GM23338 (cell line): ENCODE results near the gene TBCC. TPM values are rescaled to one million over a fixed set of nuclear protein-coding genes. Genes with fewer than 3 reads are reported as not detected.
A peak's percentile ranks its signal among the peaks of the same experiment; 100 is the strongest.

Source experiments
- ATAC-seq: fragments of 200-7000 bp; cut with Tn5 transposase; 3 replicates; pipeline ENCODE4 v1.9.1; 2020
- DNase-seq: peaks from one replicate; pipeline ENCODE4 v3.0.0-alpha.2; 2015; ENCODE audit warnings: low spot score
- H2AFZ ChIP-seq: fragments of 200-600 bp; sonication (generic); 2 replicates; pipeline ENCODE4 v1.8.0; 2016; ENCODE audit warnings: antibody characterized with exemption, mild to moderate bottlenecking, moderate library complexity
- H3F3A ChIP-seq: fragments of 200-600 bp; sonication (generic); replicated peaks from 2 replicates; pipeline ENCODE4 v1.8.0; 2017; ENCODE audit warnings: antibody characterized with exemption, mixed run types, low read depth
- H3K27ac ChIP-seq: fragments of 200-600 bp; sonication (generic); 2 replicates; pipeline ENCODE4 v1.6.1; 2016; ENCODE audit warnings: low read depth
- H3K27me3 ChIP-seq: fragments of 200-600 bp; sonication (generic); 2 replicates; pipeline ENCODE4 v1.8.0; 2016; ENCODE audit warnings: mild to moderate bottlenecking, mixed run types, moderate library complexity; ENCODE audit not compliant: insufficient read depth
- H3K36me3 ChIP-seq: fragments of 200-600 bp; sonication (generic); 2 replicates; pipeline ENCODE4 v1.8.0; 2016; ENCODE audit warnings: mild to moderate bottlenecking; ENCODE audit not compliant: insufficient read depth
- H3K4me1 ChIP-seq: fragments of 200-600 bp; sonication (generic); 2 replicates; pipeline ENCODE4 v1.8.0; 2016; ENCODE audit warnings: mild to moderate bottlenecking, moderate library complexity; ENCODE audit not compliant: insufficient read depth
- H3K4me2 ChIP-seq: fragments of 200-600 bp; sonication (generic); 2 replicates; pipeline ENCODE4 v1.7.1; 2017; ENCODE audit warnings: mixed run types
- H3K4me3 ChIP-seq: fragments of 200-600 bp; sonication (generic); 2 replicates; pipeline ENCODE4 v1.6.1; 2016; ENCODE audit warnings: mixed run types
- H3K79me2 ChIP-seq: fragments of 200-600 bp; sonication (generic); replicated peaks from 2 replicates; pipeline ENCODE4 v1.8.0; 2017; ENCODE audit warnings: mild to moderate bottlenecking; ENCODE audit not compliant: insufficient read depth
- H3K9me2 ChIP-seq: fragments of 200-600 bp; sonication (generic); 2 replicates; pipeline ENCODE4 v1.8.0; 2017; ENCODE audit not compliant: insufficient read depth
- H4K20me1 ChIP-seq: fragments of 200-600 bp; sonication (generic); replicated peaks from 2 replicates; pipeline ENCODE4 v1.8.0; 2017; ENCODE audit warnings: mild to moderate bottlenecking; ENCODE audit not compliant: insufficient read depth
- H3K27ac Mint-ChIP-seq: 2 replicates; pipeline ENCODE4 v1.8.0; 2020; ENCODE audit warnings: inconsistent platforms, mild to moderate bottlenecking, moderate library complexity, mixed read lengths
- H3K27me3 Mint-ChIP-seq: 3 replicates; pipeline ENCODE4 v1.8.0; 2022; ENCODE audit warnings: low read depth, mild to moderate bottlenecking, moderate library complexity, mixed read lengths, inconsistent platforms; ENCODE audit not compliant: insufficient read depth, poor library complexity
- H3K36me3 Mint-ChIP-seq: 3 replicates; pipeline ENCODE4 v1.8.0; 2021; ENCODE audit warnings: low read depth, mild to moderate bottlenecking, inconsistent platforms, moderate library complexity, mixed read lengths
- H3K4me1 Mint-ChIP-seq: 3 replicates; pipeline ENCODE4 v1.8.0; 2020; ENCODE audit warnings: mild to moderate bottlenecking, inconsistent platforms, mixed read lengths
- H3K4me3 Mint-ChIP-seq: 3 replicates; pipeline ENCODE4 v1.8.0; 2021; ENCODE audit warnings: moderate library complexity, mild to moderate bottlenecking, inconsistent platforms, mixed read lengths
- H3K9me3 Mint-ChIP-seq: 3 replicates; pipeline ENCODE4 v1.8.0; 2020; ENCODE audit warnings: moderate library complexity, mild to moderate bottlenecking, inconsistent platforms, mixed read lengths
- CREB1 ChIP-seq: fragments of 250-450 bp; sonication (Bioruptor Pico); IDR thresholded peaks from 2 replicates; pipeline ENCODE4 v1.5.0; 2020; ENCODE audit warnings: low read depth, mild to moderate bottlenecking, moderate library complexity
- EZH2 ChIP-seq: fragments of 200-600 bp; sonication (generic); IDR thresholded peaks from one replicate; pipeline ENCODE4 v1.8.0; 2017; ENCODE audit warnings: antibody characterized with exemption, mild to moderate bottlenecking, low read depth; ENCODE audit not compliant: unreplicated experiment
- EZH2phosphoT487 ChIP-seq: fragments of 200-600 bp; sonication (generic); IDR thresholded peaks from one replicate; pipeline ENCODE4 v1.8.1; 2018; ENCODE audit warnings: antibody characterized with exemption; ENCODE audit not compliant: unreplicated experiment
- JUNB ChIP-seq: IDR thresholded peaks from one replicate; pipeline ENCODE4 v1.6.1; 2016; ENCODE audit warnings: antibody characterized with exemption; ENCODE audit not compliant: unreplicated experiment
- POLR2AphosphoS5 ChIP-seq: IDR thresholded peaks from 2 replicates; pipeline ENCODE4 v1.6.1; 2016; ENCODE audit warnings: antibody characterized with exemption, low read depth
- STAT1 ChIP-seq: IDR thresholded peaks from one replicate; pipeline ENCODE4 v1.6.1; 2016; ENCODE audit warnings: antibody characterized with exemption; ENCODE audit not compliant: unreplicated experiment
- ZNF114 ChIP-seq: fragments of 250-450 bp; sonication (Bioruptor Pico); IDR thresholded peaks from 2 replicates; pipeline ENCODE4 v1.5.0; 2020; ENCODE audit warnings: mild to moderate bottlenecking, moderate library complexity
- ZNF331 ChIP-seq: fragments of 250-450 bp; sonication (Bioruptor Pico); IDR thresholded peaks from 2 replicates; pipeline ENCODE4 v1.5.0; 2020; ENCODE audit warnings: low read depth, mild to moderate bottlenecking, moderate library complexity
- polyA plus RNA-seq: library from polyadenylated mRNA; unstranded; fragments of >200 nt; fragmentation: Nextera tagmentation; extraction: Ambion mirVana; gene quantifications from 2 replicates; pipeline ENCODE4 v1.2.1, GENCODE V29; 2016
- total RNA-seq: library from RNA; depleted of rRNA; stranded (reverse); fragments of >200 nt; shearing (Covaris generic); gene quantifications from 2 replicates; pipeline ENCODE4 v1.2.3, GENCODE V29; 2014
- TF ChIP-seq, protein P1 (sequence below), 2 experiments: fragments of 200-600 bp in 1 of 2; sonication (generic) in 1 of 2; conservative IDR thresholded peaks; 2 replicates each; pipeline versions ENCODE4 v1.5.1 to v1.6.1; 2016 to 2017; ENCODE audit warnings: antibody characterized with exemption in 2 of 2, low read depth in 2 of 2, mild to moderate bottlenecking in 2 of 2, moderate library complexity in 1 of 2
- TF ChIP-seq, protein P2 (sequence below): IDR thresholded peaks from one replicate; pipeline ENCODE4 v1.6.1; 2018; ENCODE audit warnings: antibody characterized with exemption; ENCODE audit not compliant: unreplicated experiment
- TF ChIP-seq, protein P3 (sequence below): IDR thresholded peaks from 2 replicates; pipeline ENCODE4 v1.6.1; 2016; ENCODE audit warnings: antibody characterized with exemption

Gene TBCC
- total and polyA plus RNA-seq, 2 experiments from 2014 or later = 45.0 to 48.3 TPM

DNA sequence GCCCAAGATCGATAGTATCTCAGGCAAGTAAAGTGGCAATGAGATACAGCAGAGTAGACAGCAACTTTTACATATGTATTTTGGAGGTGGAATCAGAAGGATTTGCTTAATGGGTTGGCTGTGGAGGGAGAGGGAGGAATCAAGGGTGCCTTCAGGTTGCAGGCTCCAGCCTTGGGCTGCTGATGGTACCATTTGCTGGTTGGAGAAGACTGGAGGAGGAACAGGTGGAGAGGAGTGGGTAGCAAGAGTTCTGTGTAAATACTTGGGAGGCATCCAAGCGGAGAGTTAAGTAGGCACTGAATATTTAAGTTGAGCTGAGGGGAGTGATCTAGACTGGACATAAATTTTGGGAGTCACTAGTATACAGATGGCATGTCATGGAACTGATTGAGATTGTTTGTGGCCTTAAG, 41.2 kb upstream of the TBCC start:
- peak overlapping the region; percentile 59; the same call in 1 of the 2 replicates for H3K27ac ChIP-seq
- no peak for TF ChIP-seq JUNB
- peaks cover 6% of the 10 kb centered on the region; the same call in 1 of the 2 replicates for H3F3A ChIP-seq
- no peaks in the 10 kb centered on the region for H3K27me3 ChIP-seq
- peaks cover 18% of the 10 kb centered on the region for H4K20me1 ChIP-seq
- Mint-ChIP-seq H3K4me1 (peaks cover 25% of the 10 kb centered on the region), H3K9me3 (no peaks in the 10 kb centered on the region), H3K36me3 (peaks cover 16% of the 10 kb centered on the region), H3K27me3 (peaks cover 15% of the 10 kb centered on the region), H3K4me3 (no peak overlapping the region), H3K27ac (no peak overlapping the region)
- peaks cover 78% of the 10 kb centered on the region for H3K79me2 ChIP-seq
- H3K9me2 ChIP-seq = no peaks in the 10 kb centered on the region
- H3K4me2 ChIP-seq = peak overlapping the region; percentile 70
- no peak for DNase-seq
- ATAC-seq = no peak
- H3K4me1 ChIP-seq = peaks cover 60% of the 10 kb centered on the region
- no peak overlapping the region for H3K4me3 ChIP-seq
- no peak overlapping the region for H2AFZ ChIP-seq
- H3K36me3 ChIP-seq = no peaks in the 10 kb centered on the region

DNA sequence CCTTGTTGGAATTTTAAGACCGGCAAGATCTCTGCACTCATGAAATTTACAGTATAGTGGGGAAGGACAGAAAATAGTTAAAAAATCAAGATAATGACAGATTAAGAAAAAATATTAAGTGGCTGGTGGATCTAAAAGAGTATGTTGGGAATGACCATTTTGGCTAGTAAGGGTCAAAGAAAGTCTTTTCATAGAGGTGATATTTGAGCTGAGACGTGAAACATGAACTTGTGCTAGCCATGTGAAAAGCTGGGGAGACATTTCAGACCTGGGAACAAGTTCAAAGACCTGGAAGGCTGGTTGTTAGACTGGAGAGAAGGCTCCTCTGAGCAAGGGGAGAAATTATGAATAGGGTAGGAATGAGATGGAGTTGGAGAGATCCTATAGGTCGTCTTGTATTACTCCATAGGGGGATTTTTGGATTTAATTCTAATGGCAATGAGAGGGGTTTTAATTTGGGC, 40.7 kb upstream of the TBCC start:
- no peak overlapping the region for H3K4me3 ChIP-seq
- peaks cover 6% of the 10 kb centered on the region; the same call in 1 of the 2 replicates for H3F3A ChIP-seq
- DNase-seq (no peak), ATAC-seq (no peak)
- H3K79me2 ChIP-seq = peaks cover 78% of the 10 kb centered on the region
- peaks cover 60% of the 10 kb centered on the region for H3K4me1 ChIP-seq
- H3K36me3 Mint-ChIP-seq = peaks cover 16% of the 10 kb centered on the region
- peak overlapping the region; percentile 70 for H3K4me2 ChIP-seq
- no peaks in the 10 kb centered on the region for H3K27me3 ChIP-seq
- H3K9me2 ChIP-seq = no peaks in the 10 kb centered on the region
- 0 out of 2 replicates have a peak overlapping the region, but pooled peaks have one; percentile 59 for H3K27ac ChIP-seq
- peaks cover 16% of the 10 kb centered on the region for H4K20me1 ChIP-seq
- no peak overlapping the region for H3K4me3 Mint-ChIP-seq
- H3K4me1 Mint-ChIP-seq = peaks cover 25% of the 10 kb centered on the region
- H3K36me3 ChIP-seq = no peaks in the 10 kb centered on the region
- H2AFZ ChIP-seq = no peak overlapping the region
- no peaks in the 10 kb centered on the region for H3K9me3 Mint-ChIP-seq
- H3K27me3 Mint-ChIP-seq = peaks cover 17% of the 10 kb centered on the region
- no peak overlapping the region for H3K27ac Mint-ChIP-seq
- TF ChIP-seq, protein P1, sequence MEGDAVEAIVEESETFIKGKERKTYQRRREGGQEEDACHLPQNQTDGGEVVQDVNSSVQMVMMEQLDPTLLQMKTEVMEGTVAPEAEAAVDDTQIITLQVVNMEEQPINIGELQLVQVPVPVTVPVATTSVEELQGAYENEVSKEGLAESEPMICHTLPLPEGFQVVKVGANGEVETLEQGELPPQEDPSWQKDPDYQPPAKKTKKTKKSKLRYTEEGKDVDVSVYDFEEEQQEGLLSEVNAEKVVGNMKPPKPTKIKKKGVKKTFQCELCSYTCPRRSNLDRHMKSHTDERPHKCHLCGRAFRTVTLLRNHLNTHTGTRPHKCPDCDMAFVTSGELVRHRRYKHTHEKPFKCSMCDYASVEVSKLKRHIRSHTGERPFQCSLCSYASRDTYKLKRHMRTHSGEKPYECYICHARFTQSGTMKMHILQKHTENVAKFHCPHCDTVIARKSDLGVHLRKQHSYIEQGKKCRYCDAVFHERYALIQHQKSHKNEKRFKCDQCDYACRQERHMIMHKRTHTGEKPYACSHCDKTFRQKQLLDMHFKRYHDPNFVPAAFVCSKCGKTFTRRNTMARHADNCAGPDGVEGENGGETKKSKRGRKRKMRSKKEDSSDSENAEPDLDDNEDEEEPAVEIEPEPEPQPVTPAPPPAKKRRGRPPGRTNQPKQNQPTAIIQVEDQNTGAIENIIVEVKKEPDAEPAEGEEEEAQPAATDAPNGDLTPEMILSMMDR (conservative IDR thresholded peaks at IDR 0.05; ENCODE audit: low read depth in 2 of 2) = no peak
- TF ChIP-seq CREB1 (no peak), POLR2AphosphoS5 (no peak), STAT1 (no peak), ZNF331 (no peak), EZH2phosphoT487 (no peak), EZH2 (no peak), JUNB (no peak), ZNF114 (CRISPR knock-in tag) (no peak)
- TF ChIP-seq, protein P2, sequence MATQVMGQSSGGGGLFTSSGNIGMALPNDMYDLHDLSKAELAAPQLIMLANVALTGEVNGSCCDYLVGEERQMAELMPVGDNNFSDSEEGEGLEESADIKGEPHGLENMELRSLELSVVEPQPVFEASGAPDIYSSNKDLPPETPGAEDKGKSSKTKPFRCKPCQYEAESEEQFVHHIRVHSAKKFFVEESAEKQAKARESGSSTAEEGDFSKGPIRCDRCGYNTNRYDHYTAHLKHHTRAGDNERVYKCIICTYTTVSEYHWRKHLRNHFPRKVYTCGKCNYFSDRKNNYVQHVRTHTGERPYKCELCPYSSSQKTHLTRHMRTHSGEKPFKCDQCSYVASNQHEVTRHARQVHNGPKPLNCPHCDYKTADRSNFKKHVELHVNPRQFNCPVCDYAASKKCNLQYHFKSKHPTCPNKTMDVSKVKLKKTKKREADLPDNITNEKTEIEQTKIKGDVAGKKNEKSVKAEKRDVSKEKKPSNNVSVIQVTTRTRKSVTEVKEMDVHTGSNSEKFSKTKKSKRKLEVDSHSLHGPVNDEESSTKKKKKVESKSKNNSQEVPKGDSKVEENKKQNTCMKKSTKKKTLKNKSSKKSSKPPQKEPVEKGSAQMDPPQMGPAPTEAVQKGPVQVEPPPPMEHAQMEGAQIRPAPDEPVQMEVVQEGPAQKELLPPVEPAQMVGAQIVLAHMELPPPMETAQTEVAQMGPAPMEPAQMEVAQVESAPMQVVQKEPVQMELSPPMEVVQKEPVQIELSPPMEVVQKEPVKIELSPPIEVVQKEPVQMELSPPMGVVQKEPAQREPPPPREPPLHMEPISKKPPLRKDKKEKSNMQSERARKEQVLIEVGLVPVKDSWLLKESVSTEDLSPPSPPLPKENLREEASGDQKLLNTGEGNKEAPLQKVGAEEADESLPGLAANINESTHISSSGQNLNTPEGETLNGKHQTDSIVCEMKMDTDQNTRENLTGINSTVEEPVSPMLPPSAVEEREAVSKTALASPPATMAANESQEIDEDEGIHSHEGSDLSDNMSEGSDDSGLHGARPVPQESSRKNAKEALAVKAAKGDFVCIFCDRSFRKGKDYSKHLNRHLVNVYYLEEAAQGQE = no peak
- TF ChIP-seq, protein P3, sequence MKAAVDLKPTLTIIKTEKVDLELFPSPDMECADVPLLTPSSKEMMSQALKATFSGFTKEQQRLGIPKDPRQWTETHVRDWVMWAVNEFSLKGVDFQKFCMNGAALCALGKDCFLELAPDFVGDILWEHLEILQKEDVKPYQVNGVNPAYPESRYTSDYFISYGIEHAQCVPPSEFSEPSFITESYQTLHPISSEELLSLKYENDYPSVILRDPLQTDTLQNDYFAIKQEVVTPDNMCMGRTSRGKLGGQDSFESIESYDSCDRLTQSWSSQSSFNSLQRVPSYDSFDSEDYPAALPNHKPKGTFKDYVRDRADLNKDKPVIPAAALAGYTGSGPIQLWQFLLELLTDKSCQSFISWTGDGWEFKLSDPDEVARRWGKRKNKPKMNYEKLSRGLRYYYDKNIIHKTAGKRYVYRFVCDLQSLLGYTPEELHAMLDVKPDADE = no peak
